ENCODE data around the gene RPL41.
"Not testable (repeated sequence)": the region's sequence is repeated elsewhere in the genome, so short reads cannot be mapped to it uniquely, and the experiment has no call there.

The RPL41 gene

DNA sequence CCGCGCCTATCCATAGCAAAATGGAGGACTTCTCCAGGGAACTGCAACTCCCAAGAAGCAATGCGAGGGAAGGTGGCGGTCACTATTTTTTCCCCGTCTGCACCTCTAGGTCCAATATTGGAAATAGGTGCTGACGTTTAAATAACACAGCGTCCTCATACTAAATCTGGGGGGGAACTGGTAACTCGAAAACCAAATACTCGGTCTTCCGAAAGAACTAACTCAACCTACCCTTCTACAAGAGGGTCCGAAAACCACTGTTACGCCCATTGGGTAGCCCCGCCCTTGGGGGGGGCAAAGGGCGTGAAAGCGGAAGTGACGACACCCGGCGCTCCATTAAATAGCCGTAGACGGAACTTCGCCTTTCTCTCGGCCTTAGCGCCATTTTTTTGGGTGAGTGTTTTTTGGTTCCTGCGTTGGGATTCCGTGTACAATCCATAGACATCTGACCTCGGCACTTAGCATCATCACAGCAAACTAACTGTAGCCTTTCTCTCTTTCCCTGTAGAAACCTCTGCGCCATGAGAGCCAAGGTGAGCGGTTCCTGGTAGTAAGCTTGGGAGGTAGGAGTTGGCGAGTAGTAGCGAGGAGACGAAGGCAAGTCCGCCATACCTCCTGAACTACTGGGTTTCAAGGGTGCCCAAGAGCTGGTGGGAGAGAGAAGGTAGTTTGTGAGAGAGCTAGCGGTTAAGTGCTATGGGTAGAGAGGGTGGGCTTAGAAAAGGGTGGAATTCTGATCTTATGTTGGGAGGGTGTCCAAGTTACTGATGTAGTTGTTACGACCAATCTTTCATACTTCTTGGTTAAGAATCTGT lies at the start of gene RPL41:
Gene RPL41, plus strand, starts transcription at position 367 of the 815 bp plus-strand sequence.
- in situ Hi-C loops (cut with MboI; ENCODE audit: low sequenced_read_pairs): no loop called here

GRCh38 chr12:56071648-56072047 lies 44.8 kb upstream of the RPL41 start:
- in situ Hi-C loops (cut with MboI; ENCODE audit: low sequenced_read_pairs): no loop called here

DNA sequence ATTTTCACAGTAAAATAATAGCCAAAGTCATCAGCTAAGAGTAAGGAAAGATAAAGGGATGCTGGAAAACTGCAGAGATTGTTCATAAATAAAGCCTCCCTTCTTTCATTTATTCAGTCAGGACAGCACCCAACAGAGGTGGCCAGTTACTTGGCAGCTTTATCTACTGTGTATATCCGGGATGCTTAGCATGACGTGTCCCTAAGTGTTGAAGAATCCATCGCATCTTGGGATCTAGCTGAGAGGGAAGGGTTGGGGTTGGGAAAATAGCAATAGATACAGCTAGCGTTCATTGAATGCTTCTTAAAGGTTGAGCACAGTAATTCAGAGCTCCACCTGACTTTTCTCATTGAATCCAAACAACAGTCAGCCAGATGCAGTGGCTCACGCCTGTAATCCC lies 42.0 kb upstream of the RPL41 start:
- in situ Hi-C loops (cut with MboI; ENCODE audit: low sequenced_read_pairs): no loop called here

DNA sequence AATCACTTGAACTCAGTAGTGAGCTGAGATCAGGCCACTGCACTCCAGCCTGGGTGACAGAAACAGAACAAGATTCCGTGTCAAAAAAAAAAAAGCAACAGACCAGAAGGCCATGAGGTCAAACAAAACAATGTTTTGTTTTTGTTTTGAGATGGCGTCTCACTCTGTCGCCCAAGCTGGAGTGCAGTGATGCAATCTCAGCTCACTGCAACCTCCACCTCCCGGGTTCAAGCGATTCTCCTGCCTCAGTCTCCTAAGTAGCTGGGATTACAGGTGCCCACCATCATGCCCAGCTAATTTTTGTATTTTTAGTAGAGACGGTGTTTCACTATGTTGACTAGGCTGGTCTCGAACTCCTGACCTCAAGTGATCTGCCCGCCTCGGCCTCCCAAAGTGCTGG lies 38.5 kb upstream of the RPL41 start:
- in situ Hi-C loops (cut with MboI; ENCODE audit: low sequenced_read_pairs): not testable (repeated sequence)

- in situ Hi-C loops (cut with MboI; ENCODE audit: low sequenced_read_pairs): no loop called here
These were observed 38.0 kb upstream of the RPL41 start for GRCh38 chr12:56078427-56078826.

GRCh38 chr12:56078931-56079722 lies 37.3 kb upstream of the RPL41 start:
- in situ Hi-C loops (cut with MboI; ENCODE audit: low sequenced_read_pairs): no loop called here

DNA sequence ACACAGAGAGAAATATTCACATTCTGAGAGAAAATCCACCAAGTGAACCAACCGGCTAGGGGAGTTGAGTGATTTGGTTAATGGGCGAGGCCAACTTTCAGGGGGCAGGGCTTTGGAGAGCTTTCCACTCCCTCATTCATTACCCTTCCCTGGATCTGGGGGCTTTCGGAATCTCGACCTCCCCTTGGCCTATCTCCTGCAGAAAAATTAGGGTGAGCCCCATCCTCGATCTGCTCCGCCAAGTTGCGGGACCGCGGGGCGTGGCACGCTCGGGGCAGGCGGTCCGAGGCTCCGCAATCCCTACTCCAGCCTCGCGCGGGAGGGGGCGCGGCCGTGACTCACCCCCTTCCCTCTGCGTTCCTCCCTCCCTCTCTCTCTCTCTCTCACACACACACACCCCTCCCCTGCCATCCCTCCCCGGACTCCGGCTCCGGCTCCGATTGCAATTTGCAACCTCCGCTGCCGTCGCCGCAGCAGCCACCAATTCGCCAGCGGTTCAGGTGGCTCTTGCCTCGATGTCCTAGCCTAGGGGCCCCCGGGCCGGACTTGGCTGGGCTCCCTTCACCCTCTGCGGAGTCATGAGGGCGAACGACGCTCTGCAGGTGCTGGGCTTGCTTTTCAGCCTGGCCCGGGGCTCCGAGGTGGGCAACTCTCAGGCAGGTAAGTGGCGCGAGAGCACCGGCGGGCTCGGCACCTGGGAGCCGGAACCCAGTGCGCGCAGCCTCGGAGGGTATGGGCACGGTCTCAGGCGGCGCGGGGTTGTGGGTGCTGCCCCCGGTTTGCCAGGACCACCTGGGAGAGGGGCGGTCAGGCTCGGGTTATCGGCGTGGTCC lies 36.5 kb upstream of the RPL41 start, which contains the start of gene ERBB3:
Gene ERBB3, plus strand, starts transcription at position 443 of the 833 bp plus-strand sequence. Its CDS starts 136 bp downstream, at position 579.
- in situ Hi-C loops (cut with MboI; ENCODE audit: low sequenced_read_pairs): no loop called here

DNA sequence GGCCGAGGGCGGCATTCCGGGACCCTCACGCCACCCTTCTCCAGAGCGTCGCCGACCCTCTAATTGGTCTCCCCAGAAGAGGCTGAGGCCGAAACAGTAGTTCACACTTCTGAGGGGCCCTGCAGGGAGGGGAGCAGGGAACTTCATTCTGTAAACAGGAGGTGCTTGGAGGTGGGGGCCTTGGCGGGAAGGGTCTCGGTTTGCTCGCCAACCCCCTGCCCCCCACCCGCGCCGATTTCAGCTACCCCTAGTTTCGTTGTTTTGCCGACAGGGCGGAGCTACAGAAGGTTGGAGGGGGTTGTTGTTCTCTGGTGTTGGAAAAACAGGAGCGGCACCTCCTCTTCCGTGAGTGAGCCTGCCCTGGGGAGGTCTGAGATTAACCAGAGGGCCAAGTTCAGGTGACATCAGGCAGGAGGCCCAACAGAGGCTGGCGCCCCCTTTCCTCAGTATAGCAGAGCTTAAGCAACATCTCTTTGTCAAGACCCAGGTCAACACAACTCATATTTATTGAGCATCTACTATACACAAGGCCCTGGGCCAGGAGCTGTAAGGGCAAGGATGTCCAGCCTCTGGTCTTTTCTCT lies 35.8 kb upstream of the RPL41 start:
- in situ Hi-C loops (cut with MboI; ENCODE audit: low sequenced_read_pairs): no loop called here

DNA sequence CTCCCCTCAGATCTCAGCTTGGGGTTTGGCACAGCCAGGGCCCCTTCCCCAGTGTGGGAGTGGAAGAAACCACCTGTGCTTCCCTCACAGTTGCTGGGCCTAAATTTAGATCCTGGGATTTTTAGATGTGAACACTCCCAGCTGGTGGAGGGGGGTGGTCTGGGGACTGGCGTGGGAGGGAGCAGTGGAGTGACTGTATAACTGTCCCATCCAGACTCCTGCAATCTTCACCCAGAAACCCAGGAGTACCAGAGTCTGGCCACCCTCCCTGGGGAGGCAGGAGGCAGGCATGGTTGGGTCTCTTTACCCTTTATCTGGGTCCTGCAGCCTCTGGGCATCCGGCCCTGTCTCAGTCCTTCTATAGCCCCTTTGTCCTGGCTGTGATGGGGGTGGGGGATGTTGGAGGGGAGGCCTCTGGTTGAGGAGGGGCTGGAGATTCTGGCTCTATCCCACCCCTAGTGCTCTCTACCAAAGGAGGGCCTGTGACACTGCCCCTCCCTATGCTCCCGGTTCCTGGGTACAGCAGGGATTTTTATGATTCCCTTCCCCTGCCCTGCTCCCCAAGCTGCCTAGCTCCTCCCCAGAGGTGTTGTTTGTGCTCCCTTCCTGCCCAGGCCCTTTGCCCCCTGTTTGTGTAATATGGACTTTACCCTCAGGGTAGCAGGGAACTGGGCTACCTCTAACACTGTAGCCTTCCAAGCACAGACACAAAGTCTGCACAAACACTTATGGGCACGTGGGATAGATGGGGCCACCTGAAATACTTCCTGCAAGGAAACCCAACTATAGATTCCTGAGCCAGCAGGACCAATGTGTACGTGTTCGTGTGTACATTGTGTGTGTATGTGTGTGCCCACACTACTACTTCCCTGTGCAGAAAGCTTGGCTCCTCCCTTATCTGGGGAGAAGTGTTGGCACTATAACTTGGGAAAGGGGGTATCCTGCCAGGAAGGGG lies 34.8 kb upstream of the RPL41 start:
- in situ Hi-C loops (cut with MboI; ENCODE audit: low sequenced_read_pairs): no loop called here

DNA sequence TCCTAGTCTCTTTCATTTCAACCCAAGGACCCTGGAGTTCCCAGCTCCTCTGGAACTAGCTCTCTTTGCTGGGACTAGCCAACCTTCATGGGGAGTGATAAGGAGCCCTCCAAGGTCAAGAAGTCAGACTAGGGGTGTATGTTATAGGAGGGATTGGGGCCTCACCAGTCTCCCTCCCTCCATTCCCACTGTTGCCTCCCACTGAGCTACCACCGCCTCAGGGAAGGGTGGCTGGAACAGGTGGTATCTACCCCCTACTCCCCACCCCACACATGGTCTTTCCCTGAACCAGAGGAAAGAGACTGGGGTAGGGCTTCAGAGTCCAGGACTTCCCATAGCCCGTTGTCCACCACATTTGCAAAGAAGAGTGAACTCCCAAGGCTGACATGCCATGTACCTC lies 34.1 kb upstream of the RPL41 start:
- in situ Hi-C loops (cut with MboI; ENCODE audit: low sequenced_read_pairs): no loop called here

DNA sequence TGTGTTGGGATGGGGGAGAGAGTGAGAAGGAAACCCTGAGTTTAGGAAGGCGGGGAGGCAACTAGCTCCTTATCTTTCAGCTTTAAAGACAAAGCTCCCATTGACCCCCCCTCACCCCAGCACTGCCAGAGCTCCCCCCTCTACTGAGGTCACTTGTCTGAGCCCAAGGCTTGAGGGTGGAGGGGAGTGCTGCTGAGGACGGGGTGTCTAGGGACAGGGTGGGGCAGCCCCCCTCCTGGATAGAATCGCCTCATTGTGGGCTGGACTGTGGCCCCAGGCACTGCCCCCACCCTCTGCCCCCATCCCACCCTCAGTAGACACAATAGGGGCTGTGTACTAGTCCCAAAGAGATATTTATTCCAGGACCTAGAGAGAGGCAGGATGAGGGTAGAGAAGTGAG lies 33.5 kb upstream of the RPL41 start:
- in situ Hi-C loops (cut with MboI; ENCODE audit: low sequenced_read_pairs): no loop called here

GRCh38 chr12:56084958-56085543 lies 31.4 kb upstream of the RPL41 start:
- in situ Hi-C loops (cut with MboI; ENCODE audit: low sequenced_read_pairs): no loop called here

DNA sequence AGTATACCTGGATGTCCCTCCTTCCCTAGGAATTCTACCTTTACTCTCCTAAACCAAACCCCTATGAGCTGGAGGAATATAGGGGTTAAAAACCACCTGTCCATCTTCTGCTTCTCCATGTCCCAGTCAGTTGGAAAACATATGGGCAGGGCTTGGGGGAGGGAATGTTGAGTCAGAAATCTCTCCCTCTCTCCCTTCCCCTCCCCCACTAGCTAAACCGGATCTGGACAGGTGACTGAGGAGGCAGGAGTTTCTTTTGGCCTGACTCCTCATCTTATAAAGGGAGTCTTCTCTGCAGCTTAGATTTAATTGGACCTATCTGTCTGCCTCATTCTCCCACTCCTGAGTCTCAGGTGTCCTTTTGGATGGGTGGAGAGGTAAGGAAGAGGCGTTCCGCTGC lies 30.3 kb upstream of the RPL41 start:
- in situ Hi-C loops (cut with MboI; ENCODE audit: low sequenced_read_pairs): no loop called here

GRCh38 chr12:56086608-56087007 lies 29.8 kb upstream of the RPL41 start:
- in situ Hi-C loops (cut with MboI; ENCODE audit: low sequenced_read_pairs): no loop called here

- in situ Hi-C loops (cut with MboI; ENCODE audit: low sequenced_read_pairs): no loop called here
These were observed 29.2 kb upstream of the RPL41 start for GRCh38 chr12:56087220-56087619.

- in situ Hi-C loops (cut with MboI; ENCODE audit: low sequenced_read_pairs): no loop called here
These were observed 18.7 kb upstream of the RPL41 start for GRCh38 chr12:56097738-56098137.

GRCh38 chr12:56098592-56098991 lies 17.8 kb upstream of the RPL41 start:
- in situ Hi-C loops (cut with MboI; ENCODE audit: low sequenced_read_pairs): no loop called here

DNA sequence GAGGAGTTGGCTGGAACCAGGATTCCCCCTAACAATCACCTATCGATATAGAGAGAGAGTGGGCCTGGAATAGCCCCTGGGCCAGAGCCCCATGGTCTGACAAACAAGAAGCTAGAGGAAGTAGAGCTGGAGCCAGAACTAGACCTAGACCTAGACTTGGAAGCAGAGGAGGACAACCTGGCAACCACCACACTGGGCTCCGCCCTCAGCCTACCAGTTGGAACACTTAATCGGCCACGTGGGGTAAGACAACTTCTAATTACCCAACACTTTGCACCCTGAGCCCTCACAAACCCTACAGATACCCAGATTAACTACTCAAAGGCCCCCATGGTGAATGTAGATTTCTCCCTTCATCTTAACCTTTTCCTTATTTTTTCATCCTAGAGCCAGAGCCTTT lies 16.6 kb upstream of the RPL41 start:
- in situ Hi-C loops (cut with MboI; ENCODE audit: low sequenced_read_pairs): no loop called here

- in situ Hi-C loops (cut with MboI; ENCODE audit: low sequenced_read_pairs): no loop called here
These were observed 15.4 kb upstream of the RPL41 start for GRCh38 chr12:56101045-56101444.

Measured in HL-60/S4 (cell line).